ENCODE data around the gene PCCA.
"Not testable (repeated sequence)": the region's sequence is repeated elsewhere in the genome, so short reads cannot be mapped to it uniquely, and the experiment has no call there.

Gene PCCA

DNA sequence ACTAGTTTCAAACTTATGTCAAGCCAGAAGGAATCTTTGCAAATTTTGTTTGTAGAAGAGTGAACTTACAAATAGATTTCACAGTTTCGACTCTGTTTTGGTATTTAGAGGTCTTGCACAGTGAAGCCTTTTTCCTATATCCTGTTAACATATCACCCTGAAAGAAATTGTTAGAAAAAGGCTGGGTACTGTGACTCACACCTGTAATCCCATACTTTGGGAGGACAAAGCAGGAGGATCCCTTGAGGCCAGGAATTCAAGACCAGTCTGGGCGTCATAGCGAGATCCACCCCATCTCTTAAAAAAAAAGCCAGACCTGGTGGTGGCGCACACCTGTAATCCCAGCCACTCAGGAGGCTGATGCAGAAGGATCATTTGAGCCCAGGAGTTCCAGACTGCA lies 275.7 kb downstream of the PCCA start:
- peak in 1 of 2 experiments; percentile 60 for DNase-seq

GRCh38 chr13:100365680-100366079 lies 276.8 kb downstream of the PCCA start:
- DNase-seq, result no peak

- DNase-seq, result no peak
Measured at GRCh38 chr13:100378533-100378932, 289.6 kb downstream of the PCCA start.

GRCh38 chr13:100381595-100382224 lies 292.8 kb downstream of the PCCA start:
- DNase-seq, result no peak

DNA sequence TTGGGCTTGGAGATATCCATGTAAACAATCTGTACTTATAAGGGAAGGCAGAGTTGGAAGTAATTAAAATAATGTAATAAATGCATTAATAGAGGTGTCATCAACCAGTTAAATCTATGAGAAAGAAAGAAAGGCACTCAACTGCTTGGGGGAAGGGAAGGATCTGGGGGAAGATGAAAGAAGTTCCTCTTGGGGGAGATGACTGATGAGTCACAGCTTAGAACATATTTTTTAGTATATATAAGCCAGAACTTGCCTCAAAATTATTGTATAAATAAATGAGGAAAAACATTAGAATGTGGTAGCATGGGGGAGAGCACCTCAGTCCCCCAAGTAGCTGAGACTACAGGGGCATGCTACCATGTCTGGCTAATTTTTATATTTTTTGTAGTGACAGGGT lies 293.9 kb downstream of the PCCA start:
- DNase-seq, result no peak

DNA sequence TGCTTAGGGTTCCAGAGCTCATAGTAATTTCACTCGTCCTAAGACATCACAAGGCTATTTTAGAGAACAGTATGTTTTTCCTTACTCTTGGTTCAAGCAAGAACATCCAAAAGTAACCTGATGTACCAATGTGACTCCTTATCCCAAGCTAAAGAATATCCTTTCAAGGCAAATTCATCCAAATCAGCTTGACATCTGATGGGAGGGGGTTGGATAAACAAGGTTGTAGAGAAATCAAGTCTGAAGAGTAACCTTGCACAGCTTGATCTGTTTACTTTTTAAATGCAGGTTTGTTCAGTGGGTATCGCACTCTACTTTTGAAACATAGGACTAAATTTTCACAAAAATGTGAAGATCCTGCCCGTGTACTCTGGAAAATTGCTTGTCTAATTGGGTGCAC lies 298.5 kb downstream of the PCCA start:
- peak in 1 of 2 experiments; percentile 30 for DNase-seq

DNA sequence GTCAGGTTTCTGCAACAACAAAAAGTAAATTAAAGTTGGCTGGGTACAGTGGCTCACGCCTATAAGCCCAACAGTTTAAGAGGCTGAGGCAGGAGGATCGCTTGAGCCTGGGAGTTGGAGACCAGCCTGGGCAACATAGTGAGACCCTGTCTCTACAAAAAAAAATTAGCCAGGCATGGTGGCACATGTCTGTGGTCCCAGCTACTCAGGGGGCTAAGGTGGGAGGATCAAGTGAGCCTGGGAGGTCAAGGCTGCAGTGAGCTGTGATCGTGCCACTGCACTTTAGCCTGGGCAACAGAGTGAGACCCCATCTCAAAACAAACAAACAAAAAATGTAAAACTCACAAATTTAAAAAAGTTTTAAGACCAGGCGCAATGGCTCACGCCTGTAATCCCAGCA lies 299.3 kb downstream of the PCCA start:
- not testable (repeated sequence) for DNase-seq

DNA sequence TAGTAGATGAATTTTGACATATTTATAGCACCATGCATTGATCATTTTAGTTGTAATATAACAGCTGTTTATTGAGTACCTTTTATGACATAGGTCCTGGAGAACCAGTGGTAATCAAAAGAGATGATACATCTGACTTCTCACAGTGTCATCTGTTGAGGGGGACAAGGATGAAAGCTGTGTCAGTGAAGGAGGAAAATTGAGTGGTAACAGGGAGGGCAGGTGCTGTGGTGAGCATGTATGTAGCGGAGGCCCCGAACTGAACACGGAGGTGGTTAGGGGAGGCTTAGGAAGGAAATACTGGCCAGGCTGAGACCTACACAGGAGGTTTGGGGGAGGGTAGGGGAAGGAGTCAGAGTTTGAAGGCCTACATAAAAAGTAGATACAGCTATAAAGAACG lies 300.0 kb downstream of the PCCA start:
- DNase-seq, result no peak

DNA sequence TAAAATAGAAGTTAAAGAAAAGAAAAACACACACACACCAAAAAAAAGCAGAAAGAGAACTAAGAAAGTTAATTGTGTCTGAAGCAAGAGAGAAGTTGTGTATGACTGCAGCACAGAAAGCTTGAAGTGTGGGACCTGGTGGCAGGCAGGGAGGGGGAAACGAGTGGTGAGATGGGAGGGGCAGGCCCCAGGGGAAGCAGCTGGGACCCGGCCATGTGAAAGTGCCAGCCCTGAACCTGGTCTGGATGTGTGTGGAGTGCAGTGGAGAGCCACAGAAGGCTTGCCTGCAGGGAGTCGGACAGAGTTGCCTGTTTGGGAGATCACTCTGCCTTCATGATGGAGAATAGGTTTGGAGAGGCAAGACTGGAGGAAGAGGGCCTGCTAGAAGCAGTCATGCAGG lies 300.7 kb downstream of the PCCA start:
- no peak for DNase-seq

- no peak for DNase-seq
Measured at GRCh38 chr13:100392709-100393630, 304.1 kb downstream of the PCCA start.

DNA sequence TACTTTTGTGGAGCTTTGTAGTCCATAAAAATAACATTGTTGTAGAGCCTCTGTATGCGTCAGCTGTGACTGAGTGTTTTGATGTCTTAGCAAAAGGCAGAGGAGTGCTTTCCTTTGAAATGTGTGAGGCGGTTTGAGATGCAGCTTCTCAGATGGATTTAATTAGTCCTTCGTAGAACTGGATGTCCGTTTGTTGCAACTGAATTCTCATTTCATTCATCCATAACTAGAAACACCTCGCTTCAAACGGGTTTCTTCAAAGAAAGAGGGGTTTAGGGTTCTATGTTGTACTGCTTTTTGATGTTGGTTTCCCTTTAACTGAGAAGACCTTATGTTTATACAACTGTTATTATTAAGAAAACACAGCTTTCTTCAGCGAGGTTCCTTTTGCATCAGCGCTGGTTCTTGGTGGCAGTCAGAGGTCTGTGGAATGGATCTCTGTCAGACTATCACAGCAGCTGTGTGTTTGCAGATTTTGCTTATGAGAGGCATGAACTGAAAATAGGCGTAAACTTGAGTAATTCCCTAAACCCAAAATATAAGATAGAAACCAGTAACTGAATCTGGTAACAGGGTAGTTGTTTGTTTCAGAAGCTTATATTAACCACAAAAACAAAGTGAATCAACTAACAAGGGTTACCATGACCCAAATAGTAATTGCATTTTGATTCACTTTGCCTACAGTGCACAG lies 305.3 kb downstream of the PCCA start:
- DNase-seq, result peak in 1 of 2 experiments; percentile 44

GRCh38 chr13:100395698-100396373 lies 306.9 kb downstream of the PCCA start:
- DNase-seq, result no peak

- DNase-seq, result peak; percentile 78 to 85
Measured at GRCh38 chr13:100396776-100397175, 307.9 kb downstream of the PCCA start.

- peak in 1 of 2 experiments; percentile 43 for DNase-seq
Measured at GRCh38 chr13:100397627-100398026, 308.7 kb downstream of the PCCA start.

DNA sequence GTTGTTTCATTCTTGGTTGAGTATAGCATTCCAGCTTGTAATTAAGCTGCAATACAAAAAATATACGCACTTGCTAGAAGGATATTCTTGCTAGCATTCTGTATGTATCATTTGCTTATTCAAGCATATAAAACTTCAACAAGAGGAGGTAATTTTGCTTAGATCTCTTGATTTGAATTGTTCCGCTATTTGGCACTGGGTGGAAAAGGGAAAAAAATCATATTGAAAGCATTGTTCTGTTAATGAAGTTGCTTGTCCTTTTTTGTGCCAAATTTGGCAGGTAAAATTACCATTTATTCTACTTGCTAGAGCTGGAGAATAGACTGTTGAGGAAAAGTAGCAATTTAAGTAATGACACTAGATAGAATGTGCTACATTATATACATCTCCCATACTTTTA lies 309.5 kb downstream of the PCCA start:
- peak; percentile 72 to 80 for DNase-seq

DNA sequence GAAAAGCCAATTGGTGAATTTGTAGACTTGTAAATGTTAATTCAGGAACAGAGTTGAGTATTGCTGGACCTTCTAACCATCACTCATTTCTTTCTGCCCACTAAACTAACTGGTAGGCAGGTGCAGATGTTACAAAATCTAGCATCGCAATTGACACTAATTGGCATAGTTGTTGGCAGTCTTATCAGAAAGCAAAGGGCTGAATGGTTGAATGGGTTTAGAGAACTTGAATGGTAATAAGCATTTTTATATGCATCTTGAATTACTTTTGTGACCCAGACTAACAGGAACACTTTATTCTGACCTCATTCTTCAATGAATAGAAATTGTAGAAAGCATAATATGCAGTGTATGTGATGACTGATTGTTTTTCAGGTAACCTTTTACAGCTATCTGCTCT lies 310.6 kb downstream of the PCCA start:
- DNase-seq, result peak; percentile 97

- no peak for DNase-seq
Measured at GRCh38 chr13:100403675-100404074, 314.8 kb downstream of the PCCA start.

DNA sequence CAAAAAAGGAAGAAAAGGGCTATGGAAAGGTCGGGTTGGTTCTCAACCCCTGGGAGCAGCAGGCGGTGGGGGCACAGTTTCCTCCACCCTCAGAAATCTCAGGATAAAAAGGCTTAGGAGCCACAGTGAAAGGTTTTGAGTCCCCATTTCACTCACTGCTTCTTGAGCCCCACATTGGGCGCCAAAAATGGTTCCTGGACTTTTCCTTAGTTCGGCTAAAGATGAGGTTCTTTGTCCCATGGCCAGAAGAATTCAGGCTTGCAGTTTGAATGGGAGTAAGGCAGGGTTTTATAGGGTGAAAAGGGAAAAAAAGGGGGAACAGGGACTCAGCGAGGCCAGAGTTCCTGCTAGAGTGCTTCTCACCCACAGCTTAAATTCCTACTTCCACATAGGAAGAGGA lies 320.2 kb downstream of the PCCA start:
- no peak for DNase-seq

GRCh38 chr13:100423375-100423774 lies 334.5 kb downstream of the PCCA start:
- no peak for DNase-seq

- no peak for DNase-seq
Measured at GRCh38 chr13:100428986-100429385, 340.1 kb downstream of the PCCA start.

DNA sequence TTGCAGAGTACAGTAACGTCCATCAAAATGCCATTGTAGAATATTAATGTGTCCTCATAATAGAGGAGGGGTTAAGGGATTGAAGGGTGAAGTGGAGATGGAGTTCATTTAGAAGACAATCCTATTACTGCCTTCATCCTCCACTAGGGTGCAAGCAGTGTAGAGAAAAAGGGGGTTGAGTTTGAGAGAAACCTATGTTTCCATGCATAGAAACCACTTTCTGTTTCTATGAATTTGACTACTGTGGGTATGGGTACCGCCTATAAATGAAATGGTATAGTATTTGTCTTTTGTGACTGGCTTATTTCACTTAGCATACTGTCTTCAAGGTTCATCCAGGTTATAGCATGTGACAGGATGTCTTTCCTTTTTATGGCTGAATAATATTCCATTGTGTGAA lies 343.7 kb downstream of the PCCA start:
- no peak for DNase-seq

- DNase-seq, result no peak
Measured at GRCh38 chr13:100433475-100433874, 344.6 kb downstream of the PCCA start.
